ENCODE measurements around the gene CTBP2.

Gene CTBP2

DNA sequence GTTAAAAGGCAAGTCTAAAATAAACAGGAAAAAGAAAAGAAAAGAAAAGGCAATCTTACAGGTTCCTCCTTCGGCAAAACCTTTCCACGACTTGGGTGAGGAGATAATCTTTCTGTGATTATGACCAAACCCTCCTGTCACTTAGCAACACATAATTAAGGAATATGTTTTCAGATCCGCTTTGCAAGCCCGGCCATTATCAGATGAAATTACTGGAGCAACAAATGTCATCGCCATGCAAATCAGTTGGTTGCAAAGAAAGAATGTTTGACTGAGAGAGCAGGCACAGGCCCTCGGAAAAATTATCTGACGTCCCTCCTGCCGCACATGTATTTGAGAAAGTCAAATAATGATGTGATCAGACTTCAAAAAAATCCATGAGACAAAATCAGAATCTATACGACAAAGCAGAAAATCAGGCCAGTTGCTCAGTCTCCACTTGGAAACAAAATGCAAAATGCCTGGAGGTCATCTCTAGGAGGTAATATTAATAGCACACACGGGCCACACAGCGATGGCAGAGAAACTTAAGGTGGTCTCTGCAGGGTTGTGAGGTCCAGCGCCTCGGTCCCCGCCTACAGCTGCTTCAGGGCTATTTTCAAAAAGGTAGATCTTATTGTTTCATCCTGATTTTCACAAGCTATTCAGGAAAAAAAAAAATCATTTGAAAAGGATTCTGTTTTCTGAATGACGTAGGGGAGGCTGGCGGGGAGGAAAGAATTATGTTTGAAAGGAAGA, 135.7 kb downstream of the CTBP2 start:
- no peak for DNase-seq (ENCODE audit: low spot score)

DNA sequence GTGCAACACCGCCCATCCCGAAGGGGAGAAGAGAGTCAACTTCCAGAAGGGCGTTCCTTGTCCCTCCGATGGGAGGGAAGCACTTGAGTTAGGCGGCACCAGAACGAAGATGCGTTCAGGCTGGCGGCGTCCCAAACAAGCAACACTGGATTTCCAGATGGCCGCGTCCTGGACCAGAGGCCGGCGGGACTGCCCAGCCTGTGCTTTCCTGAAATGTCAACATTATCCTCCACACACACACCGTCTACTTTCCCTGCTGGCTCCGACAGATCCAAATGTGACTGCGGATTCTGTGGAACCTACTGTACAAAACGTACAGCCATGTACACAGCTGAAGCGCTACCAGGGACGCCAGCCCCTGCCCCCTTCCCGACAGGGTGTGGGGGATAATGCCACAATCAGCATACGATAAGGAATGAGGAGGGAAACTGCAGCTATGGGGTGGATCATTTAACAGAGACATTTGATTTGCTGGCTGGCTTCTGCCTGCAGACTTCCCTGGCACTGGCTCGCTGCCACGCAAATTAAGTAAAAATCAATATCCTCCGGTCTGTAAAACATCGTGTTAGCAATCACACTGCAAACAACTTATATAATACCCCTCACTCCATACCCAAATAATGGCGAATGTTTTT, 136.4 kb downstream of the CTBP2 start:
- DNase-seq (ENCODE audit: low spot score) = peak; percentile 49

DNA sequence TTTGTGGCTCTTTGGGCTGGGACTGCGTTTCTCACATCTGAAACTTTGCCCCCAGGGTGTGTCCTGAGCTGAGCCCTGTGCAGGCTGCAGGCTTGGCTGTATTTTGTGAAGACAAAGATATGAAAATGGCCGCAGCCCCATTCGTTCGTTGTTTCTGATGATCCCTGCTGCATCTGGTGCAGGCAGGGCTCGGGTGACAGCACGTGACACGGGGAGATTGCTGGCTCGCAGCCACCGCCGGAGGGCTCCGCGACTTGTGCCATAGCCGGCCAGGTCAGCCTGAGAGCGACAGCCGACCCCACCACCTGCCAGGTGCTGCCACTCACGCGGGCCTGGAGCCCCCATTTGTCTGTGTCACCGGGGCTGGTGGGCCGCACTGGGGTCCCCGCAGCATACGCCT, 137.1 kb downstream of the CTBP2 start:
- DNase-seq (ENCODE audit: low spot score) = no peak

DNA sequence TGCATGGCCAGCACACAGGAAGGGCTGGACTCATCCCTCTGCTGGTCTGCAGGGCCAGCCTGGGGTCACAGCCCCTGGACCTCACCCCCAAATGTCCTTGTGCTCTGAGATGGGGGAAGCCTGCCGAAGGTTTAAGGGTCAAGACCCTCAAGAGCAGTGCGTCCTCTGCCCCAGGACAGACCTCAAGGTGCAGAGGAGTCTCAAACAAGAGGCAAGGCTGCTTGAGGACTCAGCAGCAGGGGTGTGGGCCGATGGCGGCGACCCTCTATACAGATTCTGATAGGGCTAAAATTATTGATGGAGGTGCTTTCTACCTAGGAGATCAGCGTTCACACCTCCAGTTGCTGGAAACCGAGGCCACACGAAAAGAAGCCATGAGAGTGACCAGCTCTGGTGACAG, 137.7 kb downstream of the CTBP2 start:
- DNase-seq (ENCODE audit: low spot score) = no peak

DNA sequence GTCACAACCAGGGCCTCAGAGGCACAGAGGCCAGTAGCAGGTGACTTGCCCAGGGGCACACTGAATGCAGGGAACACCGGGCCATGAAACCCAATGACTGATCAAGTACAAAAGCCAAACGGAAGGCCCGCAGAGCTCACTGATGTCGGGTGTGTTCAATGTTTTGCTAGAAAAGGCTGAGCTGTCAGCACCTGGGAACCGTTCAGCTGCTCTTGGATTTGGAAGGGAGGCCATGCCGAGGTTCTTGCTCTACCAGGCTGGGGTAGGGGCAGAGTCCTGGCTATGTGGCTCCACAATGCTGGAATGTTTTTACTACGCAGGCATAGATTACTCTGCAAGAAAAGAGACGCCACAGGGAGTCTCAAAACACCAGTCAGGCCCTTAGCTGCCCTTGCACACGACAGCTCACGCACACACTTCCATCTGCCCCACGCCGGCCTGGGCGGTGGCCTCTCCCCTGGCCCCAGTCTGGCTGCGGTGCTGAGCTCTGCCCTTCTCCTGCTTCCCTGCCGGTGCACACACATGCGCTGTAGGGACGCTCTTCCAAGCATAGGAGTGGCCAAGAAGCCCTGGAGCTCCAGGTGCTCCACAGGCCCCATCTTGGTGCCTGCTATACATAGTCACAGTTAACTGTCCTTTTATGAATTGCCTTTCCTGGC, 138.5 kb downstream of the CTBP2 start:
- DNase-seq (ENCODE audit: low spot score) = no peak

DNA sequence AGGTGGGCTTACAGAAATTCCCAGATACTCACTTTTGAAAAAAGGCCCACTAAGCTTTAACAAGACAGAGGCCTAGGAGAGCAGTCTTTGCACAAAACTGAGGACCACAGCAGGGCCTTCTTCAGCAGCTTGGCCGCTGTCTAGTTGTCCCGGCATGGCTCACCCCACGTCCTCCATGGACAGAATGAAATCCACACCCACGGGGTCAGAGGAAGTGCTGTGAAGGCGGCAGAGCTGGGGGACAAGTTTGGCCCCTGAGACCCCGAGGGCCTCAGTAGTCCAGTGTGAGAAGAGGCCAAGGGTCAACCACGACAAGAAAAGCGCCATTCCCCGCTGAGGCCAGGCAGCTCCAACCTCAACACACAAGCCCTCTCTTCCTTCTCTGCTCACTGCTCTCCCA, 139.5 kb downstream of the CTBP2 start:
- DNase-seq (ENCODE audit: low spot score) = no peak

DNA sequence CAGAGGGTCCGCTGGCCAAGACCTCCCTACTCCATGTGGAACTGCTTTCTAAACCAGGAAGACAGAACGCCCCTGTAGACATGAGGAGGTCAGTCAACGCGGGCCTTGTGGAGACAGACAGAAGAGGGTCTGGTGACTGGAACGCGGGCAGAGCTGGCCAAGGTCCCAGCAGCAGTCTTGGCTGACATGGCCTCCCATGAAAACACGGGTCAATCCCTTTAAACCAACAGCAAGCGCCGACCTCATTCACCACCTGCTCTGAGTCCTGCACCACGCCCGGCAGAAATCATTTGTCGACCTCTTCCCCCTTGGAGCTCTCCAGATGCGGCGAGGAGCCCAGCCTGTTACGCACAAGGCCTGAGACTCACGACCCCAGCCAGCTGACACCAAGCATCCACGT, 140.0 kb downstream of the CTBP2 start:
- no peak for DNase-seq (ENCODE audit: low spot score)

DNA sequence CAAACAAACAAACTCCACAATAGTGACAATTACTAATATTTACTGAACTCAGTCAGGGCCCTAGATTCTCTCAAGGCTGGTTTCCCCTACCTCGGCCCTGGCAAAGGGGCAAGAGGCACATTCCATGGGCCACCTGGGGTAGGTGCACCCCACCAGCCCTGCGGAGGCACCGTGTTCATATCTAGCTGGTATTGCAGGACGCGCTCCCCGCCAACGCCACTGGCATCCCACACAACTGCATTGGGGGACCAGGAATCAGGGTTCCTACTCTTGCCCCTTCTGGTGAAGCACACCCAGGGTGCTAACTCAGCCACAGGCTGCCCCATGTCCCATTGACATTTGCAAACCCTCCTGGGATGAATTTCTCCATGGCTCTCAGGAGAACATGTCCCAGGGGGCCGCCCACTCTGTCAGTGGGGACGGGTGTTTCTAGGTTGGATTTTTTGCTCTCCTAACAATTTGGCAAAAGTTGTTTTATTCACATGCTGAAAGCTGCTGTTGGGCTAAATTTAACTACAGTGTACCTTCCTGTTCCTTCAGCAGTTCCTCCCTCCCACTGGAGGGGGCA, 141.7 kb downstream of the CTBP2 start:
- DNase-seq (ENCODE audit: low spot score) = no peak

DNA sequence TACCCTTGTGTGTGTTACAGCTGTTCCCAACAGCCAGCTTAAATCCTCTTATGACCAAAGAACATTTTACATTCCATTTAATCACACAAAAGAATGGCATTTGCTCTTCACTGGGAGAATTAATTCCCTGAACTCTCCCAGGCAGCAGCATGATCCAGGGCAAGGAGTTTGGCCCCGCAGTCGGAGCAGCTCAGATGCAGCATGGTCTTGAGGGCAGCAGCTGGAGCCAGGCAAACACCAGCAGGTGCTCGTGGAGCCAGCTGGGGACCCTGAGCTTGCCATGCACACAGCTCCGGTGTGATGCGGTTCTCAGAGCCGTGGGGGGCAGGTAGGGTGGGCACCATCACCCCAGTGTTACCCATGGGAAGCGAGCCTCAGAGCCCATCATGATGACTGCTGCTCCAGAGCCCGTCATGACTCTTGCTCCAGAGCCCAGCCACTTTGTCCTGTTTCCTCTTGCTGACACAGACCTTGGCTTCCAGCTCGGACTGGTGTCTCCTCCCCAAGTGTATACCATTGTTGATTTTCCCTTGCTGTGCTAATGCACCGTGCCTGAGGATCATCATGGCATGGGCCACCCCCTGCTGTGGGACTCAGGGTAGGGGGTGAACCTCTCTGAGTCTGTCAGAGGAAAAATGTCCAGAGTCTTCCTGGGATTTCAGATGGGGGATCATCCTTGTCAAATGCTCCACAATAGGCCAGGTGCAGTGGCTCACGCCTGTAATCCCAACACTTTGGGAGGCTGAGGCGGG, 142.6 kb downstream of the CTBP2 start:
- DNase-seq (ENCODE audit: low spot score) = no peak

DNA sequence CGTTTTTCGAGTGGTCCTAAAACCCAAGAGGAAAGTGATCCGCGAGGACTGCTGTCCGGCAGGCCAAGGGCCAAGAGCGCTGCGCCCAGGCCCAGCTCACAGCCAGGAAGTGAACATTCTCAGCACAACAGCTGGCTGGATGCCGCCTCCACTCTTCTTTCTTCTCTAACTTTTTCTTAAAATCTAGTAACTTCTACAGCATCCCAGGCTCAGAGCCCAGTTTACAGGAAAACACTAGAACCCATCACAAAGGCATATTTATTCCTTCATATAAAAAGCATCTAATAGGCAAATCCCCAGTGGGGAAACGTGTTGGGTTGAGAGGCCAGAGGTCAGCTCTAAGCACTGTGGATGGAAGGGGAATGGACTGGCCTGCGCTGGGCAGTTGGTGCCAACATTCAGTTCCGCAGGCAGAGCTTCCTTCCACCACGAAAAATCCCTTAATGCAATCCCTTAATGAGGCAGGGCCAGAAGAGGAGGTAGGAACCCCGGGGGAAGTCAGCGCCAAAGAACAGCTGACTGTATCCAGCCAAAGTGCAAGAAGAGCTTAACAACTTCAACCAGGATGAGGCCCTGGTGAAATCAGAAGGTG, 143.7 kb downstream of the CTBP2 start:
- no peak for DNase-seq (ENCODE audit: low spot score)

DNA sequence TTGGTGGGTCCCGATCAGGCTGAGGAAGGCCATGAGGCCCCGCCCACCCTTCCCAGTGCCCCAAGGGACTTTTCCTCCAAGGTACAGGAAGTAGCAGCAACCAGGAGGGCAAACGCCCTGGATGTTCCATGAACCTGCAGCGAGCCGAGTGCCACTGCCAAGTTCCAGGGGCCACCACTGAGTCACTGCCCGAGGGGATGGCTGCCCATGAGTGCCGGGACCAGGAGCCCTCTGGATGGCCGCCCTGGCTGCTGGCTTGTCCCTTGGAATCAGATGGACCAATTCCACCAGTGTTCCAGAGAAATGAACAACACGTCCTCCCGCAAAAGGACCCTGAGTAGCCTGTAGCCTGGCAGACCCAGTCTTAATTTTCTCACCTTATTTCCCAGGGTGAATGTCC, 144.2 kb downstream of the CTBP2 start:
- no peak for DNase-seq (ENCODE audit: low spot score)

DNA sequence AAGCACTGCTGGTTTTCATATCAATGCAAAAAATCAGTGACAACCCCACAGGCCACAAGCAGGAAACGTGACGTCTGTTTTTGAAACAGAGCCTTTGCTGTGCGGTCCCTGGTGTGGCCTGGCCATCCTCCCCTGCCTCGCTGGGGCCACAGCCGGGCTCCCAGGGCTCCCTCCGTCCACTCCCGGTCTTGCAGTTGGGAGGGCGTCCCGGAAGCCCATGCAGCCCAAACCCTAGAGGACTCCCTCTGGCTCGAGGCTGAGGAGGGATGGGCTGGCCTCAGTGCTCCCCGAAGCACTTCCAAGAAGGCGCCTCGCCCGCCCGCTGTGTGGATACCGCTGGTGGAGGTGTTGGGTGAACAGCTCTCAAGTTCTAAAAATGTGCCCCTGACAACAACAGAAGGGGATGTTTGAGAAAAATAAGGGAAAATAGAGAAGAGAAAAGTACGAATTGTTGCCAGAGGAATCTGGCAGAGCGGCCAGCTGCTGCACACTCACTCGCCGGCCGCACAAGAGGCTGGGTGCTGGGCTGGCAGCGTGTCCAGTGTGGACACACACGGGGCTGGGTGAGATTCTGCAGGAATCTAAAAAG, 144.9 kb downstream of the CTBP2 start:
- DNase-seq (ENCODE audit: low spot score) = peak; percentile 44

DNA sequence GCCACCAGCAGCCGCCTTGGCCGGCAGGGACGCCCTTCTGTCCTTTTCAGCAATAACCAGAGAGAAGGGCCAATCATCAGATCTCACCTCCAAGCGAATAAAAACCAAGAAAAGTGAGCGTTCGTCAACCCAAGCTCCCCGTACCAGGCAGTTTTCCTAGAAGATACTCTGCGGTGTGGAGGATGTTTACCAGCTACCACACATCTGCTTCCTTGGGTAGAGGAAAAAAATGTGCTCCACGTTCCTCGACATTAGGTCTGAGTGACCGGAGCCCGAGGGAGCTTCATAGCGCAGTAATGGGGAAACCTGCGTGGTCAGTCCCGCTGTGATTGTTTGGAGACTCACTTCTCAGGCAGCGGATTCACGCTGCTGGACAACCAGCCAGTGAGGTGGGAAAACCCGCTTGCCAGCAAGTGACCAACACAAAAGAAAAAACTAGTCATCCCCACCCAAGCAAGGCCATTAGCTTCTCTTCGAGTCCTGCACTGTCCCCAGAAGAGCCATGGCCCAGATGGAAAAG, 145.5 kb downstream of the CTBP2 start:
- DNase-seq (ENCODE audit: low spot score) = no peak

DNA sequence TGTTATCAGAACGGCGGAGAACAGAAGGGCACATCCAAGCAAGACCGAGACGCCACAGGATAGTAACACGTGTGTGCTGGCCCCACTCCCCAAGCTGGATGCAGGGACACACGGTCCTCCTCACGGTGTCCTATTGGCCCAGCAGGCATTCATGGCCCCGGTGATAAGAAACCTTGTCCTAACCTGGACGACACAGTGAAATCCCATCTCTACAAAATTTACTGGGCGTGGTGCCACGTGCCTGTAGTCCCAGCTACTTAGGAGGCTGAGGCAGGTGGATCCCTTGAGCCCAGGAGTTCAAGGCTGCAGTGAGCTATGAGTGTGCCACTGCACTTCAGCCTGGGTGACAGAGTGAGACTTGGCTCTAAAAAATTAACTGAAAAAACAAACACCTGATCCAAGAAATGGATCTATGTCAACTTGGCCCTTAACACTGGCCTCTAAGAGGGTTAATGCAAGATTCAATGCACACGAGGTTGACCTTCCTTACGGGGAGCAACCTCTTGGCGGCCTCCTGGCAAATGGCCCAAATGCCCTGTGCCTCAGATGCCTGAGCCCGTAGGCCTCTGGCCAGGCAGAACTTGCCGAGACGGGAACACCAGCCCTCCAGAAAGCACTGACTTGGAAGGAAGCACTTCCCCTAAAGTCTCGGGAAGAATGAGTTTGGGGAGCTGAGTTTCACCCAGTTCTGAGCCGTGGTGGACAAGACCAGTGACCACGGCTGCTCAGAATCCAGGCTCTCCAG, 146.1 kb downstream of the CTBP2 start:
- DNase-seq (ENCODE audit: low spot score) = no peak

DNA sequence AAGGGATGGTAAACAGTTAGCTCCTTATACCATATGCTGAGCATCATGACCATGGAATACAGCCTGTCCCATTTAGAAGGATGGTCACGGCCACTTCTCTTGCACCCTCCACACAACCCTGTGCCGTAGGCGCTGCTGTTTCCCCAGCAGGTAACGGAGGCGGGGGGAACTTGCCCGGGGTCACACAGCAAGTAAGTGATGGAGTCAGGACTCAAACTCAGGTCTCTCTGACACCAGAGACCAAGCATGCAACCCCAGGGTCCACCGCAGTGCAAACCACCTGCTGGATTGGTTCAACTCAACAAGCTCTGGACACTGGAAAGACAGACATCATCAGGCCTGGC, 146.9 kb downstream of the CTBP2 start:
- DNase-seq (ENCODE audit: low spot score) = no peak

DNA sequence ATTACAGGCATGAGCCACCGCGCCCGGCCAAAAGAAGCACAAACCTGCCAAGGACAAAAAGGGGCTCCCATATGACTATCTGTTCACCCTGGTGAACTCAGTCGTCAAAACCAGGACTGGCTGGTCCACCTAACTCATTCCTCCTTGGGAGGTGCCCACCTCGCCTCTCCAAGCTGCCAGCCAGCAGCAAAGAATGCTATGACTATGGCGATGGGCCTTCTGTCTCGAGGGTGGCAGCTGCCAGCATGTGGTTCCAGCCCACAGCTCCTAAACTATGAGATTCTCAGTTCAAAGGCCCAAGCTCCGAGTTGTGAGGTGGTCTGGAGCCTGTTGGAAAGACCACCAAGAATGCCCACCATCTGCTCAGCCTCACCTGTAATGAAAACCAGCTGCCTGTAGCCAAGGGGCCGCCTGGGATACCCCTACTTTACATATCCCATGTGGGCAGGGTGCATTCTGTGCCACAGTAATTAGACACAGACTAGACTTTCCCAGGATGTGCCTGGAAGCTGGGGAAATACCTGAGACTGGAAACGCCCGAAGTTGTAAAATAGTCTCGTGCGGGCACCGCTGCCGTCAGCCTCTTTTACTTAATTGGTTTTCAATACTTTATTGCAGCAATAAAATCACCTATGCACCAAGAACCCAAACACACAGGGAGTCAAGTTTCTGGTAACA, 147.4 kb downstream of the CTBP2 start:
- DNase-seq (ENCODE audit: low spot score) = no peak

DNA sequence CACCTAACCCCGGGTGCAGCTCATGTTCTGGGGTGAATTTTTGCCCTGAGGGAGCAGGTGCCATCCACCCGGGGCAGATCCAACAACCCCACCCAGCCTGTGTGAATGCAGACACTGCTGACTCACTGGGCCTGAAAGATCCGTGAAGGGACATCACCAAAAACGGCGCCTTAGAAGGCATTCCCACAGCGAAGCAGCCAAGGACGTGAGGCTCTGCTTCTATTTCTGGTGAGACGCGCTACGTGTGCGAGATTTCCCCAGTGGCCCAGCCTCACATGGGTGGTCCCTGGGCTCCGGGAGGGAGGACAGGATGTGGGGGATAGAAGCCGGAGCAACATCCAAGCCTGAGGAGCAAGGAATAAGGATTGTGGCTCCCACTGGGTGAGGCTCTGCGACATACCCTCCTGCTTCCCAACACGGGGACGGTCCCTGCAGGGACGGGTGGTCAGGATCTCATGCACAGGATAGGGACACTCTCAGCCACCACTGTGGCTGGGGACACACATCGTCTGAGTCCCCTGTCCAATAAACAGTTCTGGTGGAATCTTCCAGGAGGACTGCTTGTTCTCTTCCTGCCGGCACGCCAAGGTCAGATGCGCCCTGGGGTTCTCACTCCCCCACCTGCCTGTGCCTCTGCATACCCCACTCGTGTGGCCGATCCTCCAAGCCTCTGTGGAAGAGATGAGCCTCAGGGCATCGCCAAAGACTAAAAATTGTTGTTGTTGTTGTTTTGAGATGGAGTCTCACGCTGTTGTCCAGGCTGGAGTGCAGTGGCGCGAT, 148.2 kb downstream of the CTBP2 start:
- DNase-seq (ENCODE audit: low spot score) = no peak

DNA sequence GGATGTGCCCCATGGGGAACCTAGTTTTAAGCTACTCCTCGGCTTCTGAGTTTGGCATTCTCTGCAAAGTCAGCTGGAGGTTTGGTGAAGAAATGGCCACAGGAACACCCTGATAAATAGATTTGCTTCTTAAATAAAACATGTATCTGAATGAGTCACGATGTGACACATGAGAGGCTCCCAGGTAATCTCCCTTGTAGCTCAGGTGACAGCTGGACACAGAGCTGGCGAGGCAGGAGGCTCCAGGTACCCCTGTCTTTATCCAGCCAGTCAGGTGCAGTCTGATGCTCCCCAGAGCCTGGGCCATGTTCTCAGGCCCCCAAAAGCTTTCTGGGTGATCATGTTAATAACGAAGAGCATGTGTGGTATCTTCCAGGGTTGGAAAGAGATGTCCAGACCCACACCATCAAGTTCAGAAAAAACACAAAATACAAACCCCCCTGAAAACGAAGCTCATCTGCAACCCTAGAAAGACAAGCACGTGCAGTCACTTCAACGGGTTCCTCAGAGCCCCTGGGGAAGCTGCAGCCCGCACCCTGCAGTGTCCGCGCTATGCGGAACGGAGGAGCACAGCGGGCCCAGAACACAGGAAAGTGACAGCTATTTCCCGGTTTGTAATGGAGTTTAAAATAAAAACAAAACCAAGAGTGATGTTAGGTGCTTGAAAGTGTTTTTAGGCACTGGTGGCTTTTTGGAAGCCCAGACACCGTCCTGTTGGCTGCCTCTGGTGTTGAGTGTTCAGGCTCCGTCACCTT, 149.0 kb downstream of the CTBP2 start:
- DNase-seq (ENCODE audit: low spot score) = no peak

DNA sequence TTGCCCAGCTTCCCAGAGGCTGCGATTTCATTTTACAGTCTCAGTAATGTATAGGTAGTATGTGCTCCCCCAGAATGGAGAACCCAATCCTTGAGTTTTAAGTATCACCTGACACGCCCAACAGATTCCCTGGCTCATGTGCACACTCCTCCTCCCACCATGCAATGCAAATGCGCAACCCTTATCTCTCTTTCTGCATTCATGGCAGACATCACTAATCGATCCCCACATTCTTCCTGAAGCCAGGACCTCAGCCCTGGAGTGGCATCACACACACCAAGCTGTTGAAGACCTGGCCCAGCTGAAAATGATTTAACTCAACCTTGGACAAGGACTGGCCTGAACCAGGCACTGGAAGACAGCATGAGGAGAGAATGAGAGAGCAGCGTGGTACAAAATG, 150.0 kb downstream of the CTBP2 start:
- DNase-seq (ENCODE audit: low spot score) = no peak

Data from AG20443 (cell line).